Activated CD8-positive, alpha-beta memory T cell treated with anti-CD3 and anti-CD28 coated beads for 48 hours (primary cell): ENCODE measurements around the gene QSER1.
A peak's percentile ranks its signal among the peaks of the same experiment; 100 is the strongest.
"Not testable (repeated sequence)": the region's sequence is repeated elsewhere in the genome, so short reads cannot be mapped to it uniquely, and the experiment has no call there.

Source experiments
- DNase-seq, 3 experiments: peaks; one replicate each; pipeline ENCODE4 v3.0.0-alpha.2; 2020; ENCODE audit warnings: low read depth in 2 of 3, low spot score in 2 of 3

QSER1 gene

GRCh38 chr11:33000181-33000580 lies 107.6 kb downstream of the QSER1 start:
- no peak for DNase-seq

DNA sequence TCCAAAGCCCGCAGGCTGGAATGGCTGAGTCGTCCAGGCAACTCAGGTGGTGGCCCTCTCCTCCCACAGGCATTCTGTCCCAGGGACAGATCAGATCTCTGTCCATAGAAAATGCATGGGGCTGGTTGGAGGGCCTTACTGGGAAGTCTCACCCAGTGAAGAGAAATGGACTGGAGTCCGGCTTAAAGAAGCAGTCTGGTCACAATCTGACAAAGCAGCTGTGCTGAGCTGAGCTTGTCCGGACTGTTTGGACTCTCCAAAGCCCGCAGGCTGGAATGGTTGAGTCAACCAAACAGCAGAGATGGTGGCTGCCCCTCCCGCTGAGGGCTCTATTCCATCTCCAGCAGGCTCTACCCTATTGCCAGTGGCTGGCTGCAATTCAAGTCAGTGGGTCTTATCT lies 108.7 kb downstream of the QSER1 start:
- no peak for DNase-seq

GRCh38 chr11:33001751-33002542 lies 109.3 kb downstream of the QSER1 start:
- no peak for DNase-seq

DNA sequence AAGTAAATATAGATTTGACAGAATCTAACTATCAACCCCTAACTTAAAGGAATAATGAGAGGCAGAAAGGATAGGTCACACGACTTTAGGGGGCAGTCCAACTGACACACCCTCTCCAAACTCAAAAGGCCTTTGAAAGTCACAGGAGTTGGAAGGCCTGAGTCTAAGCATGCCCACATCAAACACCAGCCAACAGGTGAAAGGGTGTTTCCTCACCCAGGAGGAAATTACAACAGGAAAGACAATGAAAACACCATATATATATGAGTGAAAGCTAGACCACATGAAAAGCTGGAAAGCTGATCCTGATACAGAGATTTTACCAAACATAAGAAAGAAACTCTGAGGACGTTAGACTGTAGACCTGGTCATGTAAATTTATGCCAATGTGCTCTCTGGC lies 112.6 kb downstream of the QSER1 start:
- no peak for DNase-seq

DNA sequence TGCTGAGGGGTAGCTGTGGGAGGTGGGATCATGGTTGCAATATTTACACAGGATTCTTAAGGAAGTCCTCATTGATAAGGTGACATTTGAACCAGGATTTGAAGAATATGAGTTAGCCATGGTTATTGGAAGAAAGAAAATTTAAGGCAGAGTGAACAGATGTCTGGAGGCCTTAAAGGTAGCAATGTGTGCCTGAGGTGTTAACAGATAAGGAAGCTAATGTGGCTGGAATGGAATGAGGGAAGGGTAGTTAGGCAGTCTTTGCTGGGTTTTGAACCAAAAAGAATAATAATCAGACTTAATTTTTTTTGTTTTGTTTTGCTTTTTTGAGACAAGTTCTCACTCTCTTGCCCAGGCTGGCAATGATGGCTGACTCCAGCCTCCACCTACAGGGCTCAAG lies 113.4 kb downstream of the QSER1 start:
- no peak for DNase-seq

DNA sequence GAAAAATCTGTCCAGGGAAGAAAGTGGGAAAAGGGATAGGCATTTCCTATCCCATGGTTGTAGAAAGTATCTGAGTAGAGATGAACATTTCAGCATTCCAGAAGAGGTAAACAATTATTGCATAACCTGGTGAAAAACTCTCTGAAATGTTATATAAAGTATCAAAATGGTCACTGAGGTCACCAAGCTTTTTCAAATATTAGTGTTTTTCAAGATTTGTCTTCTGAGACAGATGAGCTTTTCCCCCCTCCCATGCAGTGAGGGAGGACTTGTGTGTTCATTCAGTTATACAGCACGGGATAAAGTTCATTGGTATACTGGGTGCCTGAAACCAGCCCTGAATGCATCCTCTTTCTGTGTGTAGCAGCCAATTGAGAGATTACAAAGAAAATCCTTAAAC lies 121.1 kb downstream of the QSER1 start:
- no peak for DNase-seq

DNA sequence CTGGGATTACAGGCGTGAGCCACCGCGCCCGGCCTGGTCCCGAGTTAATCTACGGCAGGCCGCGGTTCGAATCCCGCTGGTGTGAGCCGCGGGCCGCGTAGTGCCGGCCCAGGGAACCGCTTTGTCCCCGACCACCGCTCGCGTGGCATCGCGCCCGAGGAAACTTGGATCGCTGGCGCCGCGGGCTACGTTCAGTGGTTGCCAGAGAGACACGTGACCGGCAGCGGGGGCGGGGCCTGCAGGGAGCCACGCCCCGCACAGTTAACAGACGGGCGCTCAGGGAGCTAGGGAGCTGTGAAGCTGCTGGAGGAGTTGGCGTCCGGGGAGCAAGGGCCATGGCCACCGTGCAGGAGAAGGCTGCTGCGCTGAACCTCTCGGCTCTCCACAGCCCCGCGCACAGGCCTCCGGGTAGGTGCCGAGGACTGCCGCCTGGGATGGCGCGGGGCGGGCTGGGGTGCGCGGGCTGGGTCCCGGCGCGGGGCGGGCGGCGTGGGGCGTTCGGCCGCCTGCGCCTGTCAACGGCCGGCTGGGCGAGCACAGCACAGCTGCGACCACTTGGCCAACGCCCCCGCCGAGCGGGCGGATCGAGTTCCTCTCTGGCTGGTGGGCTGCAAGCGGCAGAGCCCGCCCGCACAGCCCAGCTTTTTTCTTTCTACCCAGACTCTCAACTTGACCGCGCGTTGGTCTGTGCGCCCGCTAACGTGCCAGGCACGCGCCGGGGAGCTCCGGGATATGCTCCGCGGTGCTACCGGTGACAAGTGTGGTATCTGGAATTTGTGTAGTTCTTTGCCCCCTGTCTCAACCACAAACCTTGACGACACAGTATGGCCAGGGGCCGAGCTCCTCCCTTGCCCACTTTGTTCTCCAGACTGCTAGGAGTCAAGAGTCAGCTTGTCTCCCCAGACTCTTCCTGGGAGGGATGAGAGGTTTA lies 123.3 kb downstream of the QSER1 start, which contains the start of gene DEPDC7:
TSS of gene DEPDC7 (plus strand) at position 258 of the 931 bp plus-strand sequence. CDS start at position 336, 78 bp downstream.
- DNase-seq: peak; percentile 45 to 65 (median 52)

GRCh38 chr11:33016654-33017053 lies 124.0 kb downstream of the QSER1 start:
- no peak for DNase-seq

GRCh38 chr11:33017478-33017877 lies 124.9 kb downstream of the QSER1 start:
- no peak for DNase-seq

- DNase-seq: no peak
Measured at GRCh38 chr11:33017965-33018364, 125.4 kb downstream of the QSER1 start.

GRCh38 chr11:33018840-33019239 lies 126.2 kb downstream of the QSER1 start:
- DNase-seq: no peak

DNA sequence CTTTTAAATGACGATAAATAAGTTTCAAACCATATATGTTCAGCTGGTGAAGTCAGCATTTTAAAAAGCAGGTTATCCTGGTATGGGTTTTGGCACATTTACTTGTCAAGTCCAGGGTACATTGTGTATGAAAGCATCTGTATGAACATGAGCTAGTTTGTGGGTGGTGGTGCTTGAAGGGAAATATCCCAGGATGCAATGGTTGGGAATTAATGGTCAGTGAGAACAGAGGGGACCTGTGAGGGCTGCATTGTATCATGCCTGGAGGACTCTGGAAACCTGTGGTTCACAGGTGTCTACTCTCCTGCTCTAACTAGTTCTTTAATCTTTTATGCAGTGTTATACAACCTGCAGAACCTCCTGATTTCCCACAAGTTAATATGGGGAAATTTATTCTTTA lies 128.9 kb downstream of the QSER1 start:
- no peak for DNase-seq

DNA sequence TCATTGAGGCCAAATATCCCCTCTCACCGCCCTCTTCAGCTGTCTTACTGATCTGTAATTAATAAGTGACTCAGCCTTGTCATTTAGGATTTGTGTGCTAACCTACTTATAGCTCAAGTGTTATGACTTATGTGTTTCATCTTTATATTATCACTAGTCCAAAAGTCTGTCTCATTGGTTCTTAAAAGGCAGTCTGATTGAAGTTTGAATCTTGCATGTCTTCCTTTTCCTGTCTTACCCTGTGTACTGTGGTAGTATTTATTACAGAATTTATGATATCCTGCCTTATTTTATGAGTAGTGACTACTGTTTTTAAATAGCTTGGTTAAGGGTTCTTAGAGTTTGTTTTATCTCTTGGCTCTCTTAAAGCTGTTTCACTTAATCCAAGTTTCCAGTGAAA lies 129.3 kb downstream of the QSER1 start:
- no peak for DNase-seq

DNA sequence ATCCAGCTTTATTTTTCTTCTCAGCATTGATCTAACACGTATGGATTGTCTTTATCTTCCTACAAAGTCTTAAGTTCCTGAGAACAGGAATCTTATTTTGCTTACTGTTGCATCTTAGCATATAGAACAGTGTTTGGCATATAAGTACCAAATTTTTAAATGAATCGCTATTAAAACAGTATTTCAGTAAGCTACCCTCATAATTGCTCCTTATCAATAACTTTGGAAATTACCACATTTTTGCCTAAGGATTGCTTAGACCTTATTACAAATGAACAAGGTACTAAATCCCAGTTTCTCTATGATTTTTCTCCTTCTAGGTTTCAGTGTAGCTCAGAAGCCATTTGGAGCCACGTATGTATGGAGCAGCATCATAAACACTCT lies 132.7 kb downstream of the QSER1 start:
- DNase-seq: no peak

- no peak for DNase-seq
Measured at GRCh38 chr11:33027233-33027632, 134.6 kb downstream of the QSER1 start.

GRCh38 chr11:33027846-33028536 lies 135.4 kb downstream of the QSER1 start:
- DNase-seq: no peak

DNA sequence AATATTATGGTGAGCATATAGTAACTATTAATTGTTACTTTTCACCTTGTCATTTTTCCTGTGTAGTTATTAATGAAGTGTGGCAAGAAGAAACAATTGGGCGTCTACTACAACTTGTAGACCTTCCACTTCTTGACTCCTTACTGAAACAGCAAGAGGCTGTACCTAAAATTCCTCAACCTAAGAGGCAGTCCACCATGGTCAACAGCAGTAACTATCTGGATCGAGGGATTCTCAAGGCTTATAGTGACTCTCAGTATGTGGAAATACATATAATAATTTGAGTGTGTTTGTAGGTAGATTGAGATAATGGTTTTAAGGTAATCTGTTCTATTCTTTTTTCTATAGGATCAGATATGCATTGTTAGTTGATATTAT lies 135.9 kb downstream of the QSER1 start:
- no peak for DNase-seq

DNA sequence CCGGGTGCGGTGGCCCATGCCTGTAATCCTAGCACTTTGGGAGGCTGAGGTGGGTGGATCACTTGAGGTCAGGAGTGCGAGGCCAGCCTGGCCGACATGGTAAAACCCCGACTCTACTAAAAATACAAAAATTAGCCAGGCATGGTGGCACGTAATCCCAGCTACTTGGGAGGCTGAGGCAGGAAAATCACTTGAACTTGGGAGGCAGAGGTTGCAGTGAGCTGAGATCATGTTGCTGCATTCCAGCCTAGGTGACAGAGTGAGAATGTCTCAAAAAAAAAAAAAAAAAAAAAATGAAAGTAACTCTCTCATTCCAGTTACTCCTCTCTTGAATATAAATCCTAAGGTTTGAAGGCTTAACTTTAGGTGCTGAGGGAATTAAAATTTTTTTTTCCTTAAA lies 136.6 kb downstream of the QSER1 start:
- DNase-seq: not testable (repeated sequence)
